ENCODE data around the gene ACSF3. TPM values are rescaled to one million over a fixed set of nuclear protein-coding genes. Genes with fewer than 3 reads are reported as not detected.

Gene ACSF3
- polyA plus RNA-seq, 1 donor from 2014 or later = 20.8 TPM

DNA sequence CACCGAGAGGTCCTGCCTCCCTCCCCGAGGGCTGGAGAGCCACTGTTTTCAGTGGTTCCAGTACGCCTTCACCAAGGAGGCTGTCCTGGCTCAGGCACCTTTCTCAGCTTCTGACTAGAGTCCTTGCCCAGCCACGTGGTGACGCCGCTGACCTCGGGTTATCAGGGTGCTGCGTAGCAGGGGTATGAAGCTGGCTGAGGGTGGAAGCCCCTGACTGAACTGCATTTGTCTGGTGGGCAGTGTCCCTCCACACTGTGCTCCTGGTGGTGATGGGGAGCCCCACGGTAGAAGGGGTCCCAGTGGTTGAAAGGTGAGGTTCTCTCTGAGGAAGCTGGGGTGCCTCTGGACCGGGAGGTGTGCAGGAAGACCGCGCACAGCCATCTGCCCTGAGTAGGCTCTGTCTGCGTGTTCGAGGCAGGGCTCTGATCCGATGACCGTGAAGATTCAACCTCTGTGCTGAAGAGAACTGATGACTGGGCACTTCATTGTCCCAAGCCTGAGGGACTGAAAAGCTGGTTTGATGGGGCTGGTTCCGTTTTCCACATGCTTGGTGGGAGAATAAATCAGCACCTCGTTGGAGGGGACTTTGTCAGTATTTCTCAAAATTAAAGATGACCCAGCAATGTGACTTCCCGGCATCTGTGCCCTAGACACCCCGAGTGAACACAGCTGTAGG, 2.5 kb downstream of the ACSF3 start:
- Histone ChIP-seq H3K79me2 (replicated peaks; ENCODE audit: insufficient read depth, low read length) (peaks cover 13% of the 10 kb centered on the region), H3K4me3 (ENCODE audit: low read length) (peak overlapping the region; percentile 82)
- no peak for TF ChIP-seq EP300 (conservative IDR thresholded peaks at IDR 0.05; ENCODE audit: poor library complexity, severe bottlenecking)
- no peak for TF ChIP-seq TAF1 (IDR thresholded peaks at IDR 0.05; ENCODE audit: low read depth)
- TF ChIP-seq, protein P1, sequence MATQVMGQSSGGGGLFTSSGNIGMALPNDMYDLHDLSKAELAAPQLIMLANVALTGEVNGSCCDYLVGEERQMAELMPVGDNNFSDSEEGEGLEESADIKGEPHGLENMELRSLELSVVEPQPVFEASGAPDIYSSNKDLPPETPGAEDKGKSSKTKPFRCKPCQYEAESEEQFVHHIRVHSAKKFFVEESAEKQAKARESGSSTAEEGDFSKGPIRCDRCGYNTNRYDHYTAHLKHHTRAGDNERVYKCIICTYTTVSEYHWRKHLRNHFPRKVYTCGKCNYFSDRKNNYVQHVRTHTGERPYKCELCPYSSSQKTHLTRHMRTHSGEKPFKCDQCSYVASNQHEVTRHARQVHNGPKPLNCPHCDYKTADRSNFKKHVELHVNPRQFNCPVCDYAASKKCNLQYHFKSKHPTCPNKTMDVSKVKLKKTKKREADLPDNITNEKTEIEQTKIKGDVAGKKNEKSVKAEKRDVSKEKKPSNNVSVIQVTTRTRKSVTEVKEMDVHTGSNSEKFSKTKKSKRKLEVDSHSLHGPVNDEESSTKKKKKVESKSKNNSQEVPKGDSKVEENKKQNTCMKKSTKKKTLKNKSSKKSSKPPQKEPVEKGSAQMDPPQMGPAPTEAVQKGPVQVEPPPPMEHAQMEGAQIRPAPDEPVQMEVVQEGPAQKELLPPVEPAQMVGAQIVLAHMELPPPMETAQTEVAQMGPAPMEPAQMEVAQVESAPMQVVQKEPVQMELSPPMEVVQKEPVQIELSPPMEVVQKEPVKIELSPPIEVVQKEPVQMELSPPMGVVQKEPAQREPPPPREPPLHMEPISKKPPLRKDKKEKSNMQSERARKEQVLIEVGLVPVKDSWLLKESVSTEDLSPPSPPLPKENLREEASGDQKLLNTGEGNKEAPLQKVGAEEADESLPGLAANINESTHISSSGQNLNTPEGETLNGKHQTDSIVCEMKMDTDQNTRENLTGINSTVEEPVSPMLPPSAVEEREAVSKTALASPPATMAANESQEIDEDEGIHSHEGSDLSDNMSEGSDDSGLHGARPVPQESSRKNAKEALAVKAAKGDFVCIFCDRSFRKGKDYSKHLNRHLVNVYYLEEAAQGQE (IDR thresholded peaks at IDR 0.05; ENCODE audit: borderline replicate concordance) = no peak
- TF ChIP-seq POLR2AphosphoS5 (IDR thresholded peaks at IDR 0.05) = no peak
- no peak for TF ChIP-seq CTCF (IDR thresholded peaks at IDR 0.05; ENCODE audit: poor library complexity, severe bottlenecking)
- TF ChIP-seq RAD21 (conservative IDR thresholded peaks at IDR 0.05) = no peak
- TF ChIP-seq EZH2 (IDR thresholded peaks at IDR 0.05; ENCODE audit: borderline replicate concordance, insufficient read depth, low read length, poor library complexity, severe bottlenecking) = no peak
- TF ChIP-seq SMC3 (conservative IDR thresholded peaks at IDR 0.05; ENCODE audit: poor library complexity) = no peak

GRCh38 chr16:89096768-89097391, 3.2 kb downstream of the ACSF3 start:
- peaks cover under 1% of the 10 kb centered on the region for H3K27me3 ChIP-seq (ENCODE audit: insufficient read depth, low read depth, low read length)
- H4K20me1 ChIP-seq (ENCODE audit: insufficient read depth) = no peaks in the 10 kb centered on the region
- no peaks in the 10 kb centered on the region for H3K9me2 ChIP-seq (ENCODE audit: insufficient read depth, low read length)
- H3K9ac ChIP-seq (ENCODE audit: low read length) = no peak overlapping the region
- no peak overlapping the region for H3K4me2 ChIP-seq (ENCODE audit: low read length)
- no peaks in the 10 kb centered on the region for H3F3A ChIP-seq (ENCODE audit: insufficient read depth, low read length, poor library complexity, severe bottlenecking)
- H3K27ac ChIP-seq (ENCODE audit: low read length) = no peak overlapping the region
- no peaks in the 10 kb centered on the region for H3K36me3 ChIP-seq (ENCODE audit: insufficient read depth, low read length)
- no peak overlapping the region for H3K4me3 ChIP-seq (ENCODE audit: low read length)
- peaks cover 13% of the 10 kb centered on the region for H3K79me2 ChIP-seq (replicated peaks; ENCODE audit: insufficient read depth, low read length)
- no peak for TF ChIP-seq RAD21 (conservative IDR thresholded peaks at IDR 0.05)
- no peak for TF ChIP-seq SMC3 (conservative IDR thresholded peaks at IDR 0.05; ENCODE audit: poor library complexity)
- no peak for TF ChIP-seq EZH2 (IDR thresholded peaks at IDR 0.05; ENCODE audit: borderline replicate concordance, insufficient read depth, low read length, poor library complexity, severe bottlenecking)
- no peak for TF ChIP-seq CTCF (IDR thresholded peaks at IDR 0.05; ENCODE audit: poor library complexity, severe bottlenecking)
- TF ChIP-seq POLR2AphosphoS5 (IDR thresholded peaks at IDR 0.05) = no peak
- TF ChIP-seq EP300 (conservative IDR thresholded peaks at IDR 0.05; ENCODE audit: poor library complexity, severe bottlenecking) = no peak
- TF ChIP-seq TAF1 (IDR thresholded peaks at IDR 0.05; ENCODE audit: low read depth) = no peak
- TF ChIP-seq, protein P1 (IDR thresholded peaks at IDR 0.05; ENCODE audit: borderline replicate concordance) = no peak
- TF ChIP-seq MXI1 (conservative IDR thresholded peaks at IDR 0.05; ENCODE audit: poor library complexity, severe bottlenecking) = no peak
- H2AFZ ChIP-seq (ENCODE audit: low read depth, low read length) = no peak overlapping the region
- no peaks in the 10 kb centered on the region for H3K9me3 ChIP-seq (ENCODE audit: low read length)

More for the DNA sequence above, 2.5 kb downstream of the ACSF3 start:
- no peaks in the 10 kb centered on the region for H3K9me3 ChIP-seq (ENCODE audit: low read length)
- H3K27me3 ChIP-seq (ENCODE audit: insufficient read depth, low read depth, low read length) = peaks cover 2% of the 10 kb centered on the region
- H3K9ac ChIP-seq (ENCODE audit: low read length) = no peak overlapping the region
- H3K27ac ChIP-seq (ENCODE audit: low read length) = no peak overlapping the region
- H4K20me1 ChIP-seq (ENCODE audit: insufficient read depth) = no peaks in the 10 kb centered on the region
- H2AFZ ChIP-seq (ENCODE audit: low read depth, low read length) = no peak overlapping the region
- no peaks in the 10 kb centered on the region for H3K9me2 ChIP-seq (ENCODE audit: insufficient read depth, low read length)
- no peaks in the 10 kb centered on the region for H3K36me3 ChIP-seq (ENCODE audit: insufficient read depth, low read length)
- H3F3A ChIP-seq (ENCODE audit: insufficient read depth, low read length, poor library complexity, severe bottlenecking) = no peaks in the 10 kb centered on the region
- no peak overlapping the region for H3K4me2 ChIP-seq (ENCODE audit: low read length)

Data from neural cell (in vitro differentiated cells).